ENCODE measurements around the gene FANCG.

- TF ChIP-seq ZEB2 (tag by site-specific recombination; IDR thresholded peaks at IDR 0.05) (no peak), MZF1 (tag by site-specific recombination; IDR thresholded peaks at IDR 0.05; ENCODE audit: borderline replicate concordance) (no peak), SP3 (tag by site-specific recombination; IDR thresholded peaks at IDR 0.05) (no peak), ZNF629 (tag by site-specific recombination; IDR thresholded peaks at IDR 0.05) (no peak), ZNF133 (tag by site-specific recombination; IDR thresholded peaks at IDR 0.05) (no peak), KLF10 (tag by site-specific recombination; IDR thresholded peaks at IDR 0.05) (no peak), TSHZ1 (tag by site-specific recombination; IDR thresholded peaks at IDR 0.05; ENCODE audit: borderline replicate concordance) (no peak)
- TF ChIP-seq, protein P1, sequence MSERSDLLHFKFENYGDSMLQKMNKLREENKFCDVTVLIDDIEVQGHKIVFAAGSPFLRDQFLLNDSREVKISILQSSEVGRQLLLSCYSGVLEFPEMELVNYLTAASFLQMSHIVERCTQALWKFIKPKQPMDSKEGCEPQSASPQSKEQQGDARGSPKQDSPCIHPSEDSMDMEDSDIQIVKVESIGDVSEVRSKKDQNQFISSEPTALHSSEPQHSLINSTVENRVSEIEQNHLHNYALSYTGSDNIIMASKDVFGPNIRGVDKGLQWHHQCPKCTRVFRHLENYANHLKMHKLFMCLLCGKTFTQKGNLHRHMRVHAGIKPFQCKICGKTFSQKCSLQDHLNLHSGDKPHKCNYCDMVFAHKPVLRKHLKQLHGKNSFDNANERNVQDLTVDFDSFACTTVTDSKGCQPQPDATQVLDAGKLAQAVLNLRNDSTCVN (tag by site-specific recombination; optimal IDR thresholded peaks at IDR 0.05) = no peak
- TF ChIP-seq, protein P2, sequence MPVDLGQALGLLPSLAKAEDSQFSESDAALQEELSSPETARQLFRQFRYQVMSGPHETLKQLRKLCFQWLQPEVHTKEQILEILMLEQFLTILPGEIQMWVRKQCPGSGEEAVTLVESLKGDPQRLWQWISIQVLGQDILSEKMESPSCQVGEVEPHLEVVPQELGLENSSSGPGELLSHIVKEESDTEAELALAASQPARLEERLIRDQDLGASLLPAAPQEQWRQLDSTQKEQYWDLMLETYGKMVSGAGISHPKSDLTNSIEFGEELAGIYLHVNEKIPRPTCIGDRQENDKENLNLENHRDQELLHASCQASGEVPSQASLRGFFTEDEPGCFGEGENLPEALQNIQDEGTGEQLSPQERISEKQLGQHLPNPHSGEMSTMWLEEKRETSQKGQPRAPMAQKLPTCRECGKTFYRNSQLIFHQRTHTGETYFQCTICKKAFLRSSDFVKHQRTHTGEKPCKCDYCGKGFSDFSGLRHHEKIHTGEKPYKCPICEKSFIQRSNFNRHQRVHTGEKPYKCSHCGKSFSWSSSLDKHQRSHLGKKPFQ (tag by site-specific recombination; IDR thresholded peaks at IDR 0.05) = no peak
Observed at GRCh38 chr9:35033101-35033500, 46.6 kb downstream of the FANCG start.

Data from HEK293 (cell line).